GM12878 (cell line): ENCODE data around the gene IER5L. TPM values are rescaled to one million over a fixed set of nuclear protein-coding genes. Genes with fewer than 3 reads are reported as not detected.
A peak's percentile ranks its signal among the peaks of the same experiment; 100 is the strongest.

Experiments
- ATAC-seq: fragments of 200-7000 bp; cut with Tn5 transposase; 3 replicates; pipeline ENCODE4 v1.9.1; 2020; ENCODE audit warnings: mild to moderate bottlenecking, moderate library complexity
- BruUV-seq: library from RNA; stranded (reverse); fragments of 400-500 nt; replicated peaks from 2 replicates; lab custom pipeline; 2021; lab: Mats Ljungman, UMichigan
- CTCF ChIA-PET: fragments of 300-600 bp; sonication (Branson Sonifier 250); formaldehyde crosslinking; extraction: SDS; loops from one replicate; lab custom pipeline; 2021; ENCODE audit warnings: inconsistent platforms; lab: Yijun Ruan, JAX
- POLR2A ChIA-PET: fragments of 350-600 bp; formaldehyde crosslinking; extraction: SDS; loops from one replicate; lab custom pipeline; 2021; ENCODE audit warnings: inconsistent platforms; lab: Charles Lee
- RAD21 ChIA-PET: fragments of 300-600 bp; sonication (Branson Sonifier 250); formaldehyde crosslinking; loops from one replicate; lab custom pipeline; 2023; ENCODE audit warnings: antibody characterized with exemption; ENCODE audit not compliant: unreplicated experiment; lab: Charles Lee
- SMC1A ChIA-PET: fragments of 300-600 bp; sonication (Branson Sonifier 250); formaldehyde crosslinking; loops from one replicate; lab custom pipeline; 2023; ENCODE audit not compliant: unreplicated experiment, uncharacterized antibody; lab: Charles Lee
- DNase-seq: peaks from one replicate; pipeline ENCODE4 v3.0.0-alpha.2; 2011; ENCODE audit warnings: low read depth, low spot score
- FAIRE-seq: peaks from 3 replicates; lab custom pipeline; 2011; peaks lifted over from hg19 to GRCh38; lab: Jason Lieb, UNC
- H2AFZ ChIP-seq: 2 replicates; pipeline ENCODE4 v1.6.0; 2011; ENCODE audit warnings: low read depth, low read length, control low read depth; ENCODE audit not compliant: control insufficient read depth
- H3K27ac ChIP-seq: 2 replicates; pipeline ENCODE4 v1.5.1; 2011; ENCODE audit warnings: control low read depth; ENCODE audit not compliant: control insufficient read depth, insufficient read depth
- H3K27me3 ChIP-seq, 2 experiments: replicated peaks in 1 of 2; 2 replicates each; pipeline versions ENCODE4 v1.6.0 to v1.6.1; 2011; ENCODE audit warnings: low read length in 1 of 2; ENCODE audit not compliant: control insufficient read depth in 2 of 2, insufficient read depth in 2 of 2
- H3K36me3 ChIP-seq, 2 experiments: 2 replicates each; pipeline ENCODE4 v1.5.1; 2011; ENCODE audit warnings: low read length in 1 of 2; ENCODE audit not compliant: control insufficient read depth in 2 of 2, insufficient read depth in 2 of 2
- H3K4me1 ChIP-seq: 2 replicates; pipeline ENCODE4 v1.6.1; 2011; ENCODE audit warnings: mild to moderate bottlenecking, low read length, moderate library complexity, mixed read lengths; ENCODE audit not compliant: control insufficient read depth, insufficient read depth
- H3K4me2 ChIP-seq: 2 replicates; pipeline ENCODE4 v1.6.0; 2011; ENCODE audit warnings: control low read depth; ENCODE audit not compliant: control insufficient read depth, insufficient read depth
- H3K4me3 ChIP-seq: fragments of 200-600 bp; sonication (generic); 2 replicates; pipeline ENCODE4 v1.5.1; 2016
- H3K79me2 ChIP-seq: 2 replicates; pipeline ENCODE4 v1.6.0; 2011; ENCODE audit warnings: low read length; ENCODE audit not compliant: control insufficient read depth, insufficient read depth
- H3K9ac ChIP-seq: 2 replicates; pipeline ENCODE4 v1.8.0; 2011; ENCODE audit warnings: low read length, control low read depth, mixed read lengths; ENCODE audit not compliant: control insufficient read depth, insufficient read depth
- H3K9me3 ChIP-seq: replicated peaks from 3 replicates; pipeline ENCODE4 v1.5.1; 2011; ENCODE audit warnings: mild to moderate bottlenecking, low read length; ENCODE audit not compliant: control insufficient read depth, insufficient read depth
- H4K20me1 ChIP-seq: 2 replicates; pipeline ENCODE4 v1.6.0; 2011; ENCODE audit not compliant: control insufficient read depth, insufficient read depth
- ASH2L ChIP-seq: fragments of 300-600, 200-600 bp; sonication (generic); IDR thresholded peaks from 2 replicates; pipeline ENCODE4 v1.6.1; 2017; ENCODE audit warnings: low read depth, mild to moderate bottlenecking, borderline replicate concordance
- BHLHE40 ChIP-seq, 2 experiments: fragments of 450-650 bp in 1 of 2; IDR thresholded peaks; 2 replicates each; pipeline ENCODE4 v1.6.1; 2011 to 2017; ENCODE audit warnings: low read depth in 2 of 2, borderline replicate concordance in 1 of 2, improper control_type of control experiment in 1 of 2, low read length in 1 of 2, mild to moderate bottlenecking in 1 of 2
- EED ChIP-seq: sonication (generic); IDR thresholded peaks from 2 replicates; pipeline ENCODE4 v1.6.1; 2016; ENCODE audit warnings: antibody characterized with exemption, low read depth
- ESRRA ChIP-seq: IDR thresholded peaks from 2 replicates; pipeline ENCODE4 v1.6.1; 2012; ENCODE audit warnings: mild to moderate bottlenecking, low read length, improper control_type of control experiment
- GATAD2B ChIP-seq: fragments of 450-650 bp; conservative IDR thresholded peaks from 2 replicates; pipeline ENCODE4 v1.6.1; 2017; ENCODE audit warnings: low read depth, mild to moderate bottlenecking, moderate library complexity
- MEF2B ChIP-seq: fragments of 450-650 bp; IDR thresholded peaks from 2 replicates; pipeline ENCODE4 v1.6.1; 2018; ENCODE audit warnings: mild to moderate bottlenecking, moderate library complexity; ENCODE audit not compliant: partially characterized antibody, poor library complexity, severe bottlenecking
- SMARCA5 ChIP-seq: fragments of 450-650 bp; IDR thresholded peaks from 2 replicates; pipeline ENCODE4 v1.6.1; 2017; ENCODE audit warnings: mild to moderate bottlenecking
- TARDBP ChIP-seq: IDR thresholded peaks from 2 replicates; pipeline ENCODE4 v1.6.1; 2016; ENCODE audit warnings: borderline replicate concordance
- TCF12 ChIP-seq: IDR thresholded peaks from 2 replicates; pipeline ENCODE4 v1.6.1; 2011; ENCODE audit warnings: low read depth, mild to moderate bottlenecking, low read length
- ZNF687 ChIP-seq: fragments of 450-650 bp; IDR thresholded peaks from 2 replicates; pipeline ENCODE4 v1.6.1; 2017; ENCODE audit warnings: mild to moderate bottlenecking, moderate library complexity
- ZZZ3 ChIP-seq: IDR thresholded peaks from 2 replicates; pipeline ENCODE4 v1.6.1; 2011; ENCODE audit warnings: low read depth; ENCODE audit not compliant: control insufficient read depth, insufficient read length
- WGBS: methylation state at CpG from one replicate; pipeline ENCODE4 v1.1.6; 2016; ENCODE audit warnings: low lambda C conversion rate; ENCODE audit not compliant: insufficient replicate concordance, insufficient coverage; ENCODE audit errors: missing lambda C conversion rate; 5-methylcytosine and 5-hydroxymethylcytosine counted together
- in situ Hi-C: fragments of 300-500 bp; cut with MboI; formaldehyde crosslinking; loops from 9 replicates; pipeline ENCODE4 v1.14.3; 2018; ENCODE audit warnings: mixed read lengths
- intact Hi-C: fragments of 100-400 bp; cut with micrococcal nuclease; formaldehyde crosslinking; loops from one replicate; pipeline ENCODE4 v1.14.2; 2022; ENCODE audit not compliant: unreplicated experiment
- polyA plus RNA-seq, 11 experiments: library from polyadenylated mRNA; depleted of rRNA in 4 of 11; unstranded in 6 of 11; stranded (reverse) in 5 of 11; fragments of >200 nt; fragmentation: Nextera tagmentation in 4 of 11; fragmentation: Illumina TruSeq in 1 of 11; extraction: Ambion mirVana in 4 of 11; extraction: Trizol in 1 of 11; gene quantifications; 1 replicate in 1 of 11; 2 replicates in 10 of 11; pipeline versions ENCODE4 v1.2.1 to v1.2.3, GENCODE V29; 2011 to 2016; ENCODE audit warnings: inconsistent platforms in 2 of 11, missing spikeins in 2 of 11, low read depth in 1 of 11
- total RNA-seq, 4 experiments: library from RNA; depleted of rRNA in 3 of 4; stranded (reverse); fragments of >200 nt in 3 of 4; fragmentation: Illumina TruSeq in 1 of 4; extraction: Trizol in 1 of 4; gene quantifications; 2 replicates each; pipeline versions ENCODE4 v1.2.1 to v1.2.3, GENCODE V29; 2013 to 2021

IER5L gene
- total and polyA plus RNA-seq, 10 of the 15 experiments (the other 5 are each of a cell fraction or from before 2014, with no cell fraction given): 0.04 to 1.4 (median 0.17) TPM

- TF ChIP-seq TCF12 (no peak), BHLHE40 (IDR thresholded peaks at IDR 0.05; ENCODE audit: borderline replicate concordance in 1 of 2, low read depth in 2 of 2, low read length in 1 of 2) (peak; percentile 52 to 77; a peak in 3 of 4 replicates)
Observed at GRCh38 chr9:129141066-129142041, 36.7 kb downstream of the IER5L start (continued).

- POLR2A ChIA-PET: interaction anchor here (0.7 to 2.7 kb wide), 22 partner anchors 9 to 485 kb away, joined by 3 to 21 read pairs (median 4); partner anchors contain the start of genes CRAT, IER5L, NTMT1 and PTPA
- Histone ChIP-seq H3K27me3 (no peaks in the 10 kb centered on the region), H3K9ac (peak overlapping the region; percentile 95), H3K36me3 (peaks cover 0 to 26% of the 10 kb centered on the region in 2 experiments; a peak in 3 of 4 replicates), H3K79me2 (peaks cover 7% of the 10 kb centered on the region), H2AFZ (peak overlapping the region; percentile 84; the same call in 1 of the 2 replicates), H3K4me3 (peak overlapping the region; percentile 62), H3K4me2 (peak overlapping the region; percentile 100), H3K9me3 (no peaks in the 10 kb centered on the region), H4K20me1 (no peaks in the 10 kb centered on the region), H3K27ac (peak overlapping the region; percentile 100), H3K4me1 (peaks cover 43% of the 10 kb centered on the region)
- peak; percentile 26 for ATAC-seq
- no TSS peak for BruUV-seq
- intact Hi-C loops (loop anchor here (2.0 kb wide), 2 partner anchors 34 to 318 kb away; no protein-coding TSS in a partner anchor), in situ Hi-C loops (no loop called here)
- RAD21 ChIA-PET: interaction anchor here (0.6 to 7.8 kb wide), 29 partner anchors 8 to 752 kb away, joined by 3 to 197 read pairs (median 5); partner anchors contain the start of genes DOLK, IER5L, NTMT1 and NUP188
- SMC1A ChIA-PET: interaction anchor here (0.7 to 8.1 kb wide), 24 partner anchors 9 to 483 kb away, joined by 3 to 116 read pairs (median 6); partner anchors contain the start of genes C9orf50, IER5L, NTMT1 and SH3GLB2
- 6% methylated on average over 8 of the region's 8 CpGs for WGBS
- no peak for DNase-seq
- FAIRE-seq: no peak
- CTCF ChIA-PET: interaction anchor here (0.6 to 11.0 kb wide), 28 partner anchors 9 to 650 kb away, joined by 3 to 273 read pairs (median 8); partner anchors contain the start of genes C9orf50, CRAT, IER5L and NTMT1
- no peak for TF ChIP-seq ASH2L
- TF ChIP-seq GATAD2B: 0 out of 2 replicates have a peak, but pooled peaks have one; percentile 12
- TF ChIP-seq TARDBP: no peak
- no peak for TF ChIP-seq ZZZ3
- TF ChIP-seq SMARCA5: peak; percentile 75
- peak; percentile 36; the same call in 1 of the 2 replicates for TF ChIP-seq ZNF687
- TF ChIP-seq ESRRA: no peak
- peak; percentile 34 for TF ChIP-seq EED
- TF ChIP-seq MEF2B: no peak
Observed at GRCh38 chr9:129140397-129141065, 37.5 kb downstream of the IER5L start.
